Cerebellar cortex (tissue), 1 donor: ENCODE data around the gene CCNG2.
"Not testable (repeated sequence)": the region's sequence is repeated elsewhere in the genome, so short reads cannot be mapped to it uniquely, and the experiment has no call there.

ENCODE experiments used
- DNase-seq: peaks from one replicate; pipeline ENCODE4 v3.0.0-alpha.2; 2015; ENCODE audit warnings: low spot score

The CCNG2 gene, protein sequence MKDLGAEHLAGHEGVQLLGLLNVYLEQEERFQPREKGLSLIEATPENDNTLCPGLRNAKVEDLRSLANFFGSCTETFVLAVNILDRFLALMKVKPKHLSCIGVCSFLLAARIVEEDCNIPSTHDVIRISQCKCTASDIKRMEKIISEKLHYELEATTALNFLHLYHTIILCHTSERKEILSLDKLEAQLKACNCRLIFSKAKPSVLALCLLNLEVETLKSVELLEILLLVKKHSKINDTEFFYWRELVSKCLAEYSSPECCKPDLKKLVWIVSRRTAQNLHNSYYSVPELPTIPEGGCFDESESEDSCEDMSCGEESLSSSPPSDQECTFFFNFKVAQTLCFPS

DNA sequence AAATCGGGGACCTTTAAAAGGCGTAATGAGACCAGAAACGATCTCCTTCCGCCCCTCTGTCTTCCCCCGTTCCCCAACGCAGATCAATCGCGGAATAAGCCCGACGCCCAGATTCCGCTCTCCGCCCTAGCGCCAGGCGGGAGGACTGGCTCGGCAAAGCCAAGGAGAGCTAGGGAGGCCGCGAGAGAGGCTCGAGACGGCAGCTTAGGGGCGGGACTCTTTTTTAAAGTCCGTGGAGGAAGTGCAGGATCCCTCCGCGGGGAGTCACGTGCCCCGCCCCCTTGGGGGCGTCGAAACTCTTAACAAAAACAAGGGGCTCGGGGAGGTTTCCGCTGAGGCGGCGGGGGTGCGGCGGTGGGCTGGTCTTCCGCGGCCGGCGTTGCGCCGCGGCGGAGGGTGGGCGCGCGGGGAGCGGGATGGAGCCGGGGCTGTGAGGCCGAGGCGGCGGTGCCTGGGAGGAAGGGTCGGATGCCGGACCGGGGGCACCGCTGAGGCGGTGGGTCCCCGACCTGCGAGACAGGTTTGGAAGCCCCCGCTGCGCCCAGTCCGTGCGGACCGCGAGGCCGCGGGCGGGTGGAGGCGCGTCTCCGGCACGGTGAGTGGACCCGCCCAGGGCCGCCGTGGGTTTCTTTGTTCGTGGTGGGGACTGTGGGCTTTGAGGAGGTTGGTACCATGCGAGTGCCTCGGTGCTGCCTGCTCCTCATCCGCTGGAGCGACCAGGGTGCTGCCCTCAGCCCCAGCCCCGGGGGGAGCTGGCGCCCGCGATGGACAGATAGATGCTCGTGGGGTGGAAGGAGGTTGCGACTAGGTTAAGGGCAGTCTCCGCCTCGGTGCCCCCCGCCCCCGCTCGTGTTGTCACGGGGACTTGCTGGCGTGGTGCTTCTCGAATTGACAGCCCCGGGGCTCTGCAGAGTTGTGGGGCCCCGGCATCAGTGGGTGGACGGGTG, at the start of gene CCNG2:
Gene CCNG2, plus strand, starts transcription at position 296 of the 947 bp plus-strand sequence. CDS start 1,326 bp downstream, outside the sequence.
- no peak for DNase-seq

DNA sequence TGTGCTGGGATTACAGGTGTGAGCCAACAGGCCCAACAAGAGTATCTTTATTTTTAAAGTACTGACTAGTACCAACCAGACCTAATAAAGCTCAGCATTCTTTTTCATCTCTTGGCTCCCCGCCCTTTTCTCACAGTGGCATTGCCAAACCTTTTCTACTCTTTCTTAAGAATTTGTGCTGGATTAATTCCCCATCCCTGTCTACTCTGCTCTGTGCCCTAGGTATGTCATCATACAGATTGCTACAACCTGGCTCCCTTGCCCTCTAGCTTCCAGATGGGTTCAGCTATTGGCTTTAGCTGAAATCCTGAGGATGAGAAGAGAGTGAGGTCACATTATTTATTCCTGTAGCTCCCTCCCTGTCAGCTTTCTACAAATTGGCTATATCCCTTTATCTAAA, 46.3 kb upstream of the CCNG2 start:
- DNase-seq = no peak

DNA sequence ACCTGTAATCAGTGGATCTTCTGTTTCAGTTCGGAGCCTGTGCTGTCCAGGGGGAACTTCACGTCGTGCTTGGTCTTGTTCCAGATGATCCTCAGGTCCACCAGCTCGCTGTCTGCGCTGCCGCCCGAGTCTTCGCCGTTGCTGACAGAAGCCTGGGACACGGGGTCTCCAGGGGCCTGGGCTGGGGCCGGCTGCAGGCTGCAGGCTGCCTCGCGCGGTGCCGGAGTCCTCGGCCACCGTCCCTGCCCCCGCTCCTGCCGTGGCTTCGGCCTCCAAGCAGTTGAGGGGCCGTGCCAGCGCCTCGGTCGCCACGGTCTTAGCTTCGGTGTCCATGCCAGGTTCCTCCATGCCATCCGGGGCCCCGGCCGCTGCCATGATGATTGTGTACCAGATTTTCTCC, 43.9 kb upstream of the CCNG2 start:
- no peak for DNase-seq

DNA sequence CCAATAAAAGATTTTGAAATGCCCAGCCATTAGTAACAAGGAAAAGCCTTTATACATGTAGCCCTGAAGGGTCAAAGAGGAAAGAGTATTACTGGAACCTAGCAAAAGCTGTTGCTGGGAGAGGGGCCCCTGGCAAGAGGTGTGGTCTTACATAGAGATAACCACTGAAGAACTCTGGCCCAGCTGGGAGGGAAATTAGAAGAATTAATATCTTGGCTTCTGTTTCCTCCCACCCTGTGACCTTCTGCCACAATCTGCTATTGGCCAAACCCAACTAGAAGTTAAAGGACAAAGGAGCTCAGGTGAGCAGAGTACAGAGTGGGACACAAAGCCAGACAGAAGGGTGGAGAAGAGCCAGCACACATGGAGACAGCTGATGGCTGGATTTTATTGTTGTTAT, 39.3 kb upstream of the CCNG2 start:
- no peak for DNase-seq

DNA sequence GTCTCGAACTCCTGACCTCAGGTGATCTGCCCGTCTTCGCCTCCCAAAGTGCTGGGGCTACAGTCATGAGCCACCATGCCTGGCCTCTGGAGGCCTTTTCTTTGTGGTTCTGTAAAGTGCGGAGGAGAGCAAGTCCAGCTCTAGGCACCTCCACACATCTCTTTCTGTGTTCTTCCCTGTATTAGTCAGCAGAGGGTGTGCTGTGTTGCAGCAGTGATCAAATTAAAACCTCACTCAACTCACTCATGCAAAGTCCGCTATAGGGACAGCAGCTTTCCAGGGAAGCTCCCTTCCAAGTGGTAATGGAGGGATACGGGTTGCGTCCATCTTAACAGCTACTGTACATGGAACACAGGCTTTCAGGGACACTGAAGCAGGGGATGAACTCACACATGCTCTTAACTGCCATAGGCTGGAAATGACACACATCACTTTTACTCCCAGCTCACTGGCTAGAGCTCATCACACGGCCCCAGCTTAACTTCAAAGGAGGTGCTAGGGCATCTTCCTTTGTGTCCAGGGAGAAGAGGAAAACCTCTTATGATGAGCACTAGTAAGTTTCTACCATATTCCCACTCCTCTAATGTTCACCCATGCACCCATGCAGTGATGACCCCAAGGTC, 36.0 kb upstream of the CCNG2 start:
- peak; percentile 73 for DNase-seq

DNA sequence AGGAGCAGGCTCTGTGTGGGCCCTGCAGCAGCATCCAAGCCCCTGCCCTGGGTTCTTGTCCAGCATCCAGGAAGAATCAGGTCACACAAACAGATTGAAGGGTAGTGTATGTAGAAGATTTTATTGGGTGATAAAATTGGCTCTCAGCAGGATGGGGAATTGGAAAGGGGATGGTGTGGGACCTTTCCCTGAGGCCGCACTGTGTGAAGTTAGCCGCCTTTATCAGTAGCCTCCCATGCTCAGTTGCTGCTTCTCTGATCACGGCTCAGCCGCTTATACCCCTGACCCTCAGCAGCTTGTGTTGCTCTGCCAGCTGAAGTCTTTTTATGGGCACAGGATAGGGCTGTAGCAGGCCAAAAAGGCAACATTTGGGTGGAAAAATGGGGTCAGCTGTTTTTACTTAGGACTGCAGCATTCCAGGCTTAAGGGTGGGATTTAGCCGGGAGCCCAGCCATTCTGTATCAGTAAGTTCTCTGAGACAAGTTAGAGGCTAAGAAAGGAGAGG, 35.2 kb upstream of the CCNG2 start:
- no peak for DNase-seq

DNA sequence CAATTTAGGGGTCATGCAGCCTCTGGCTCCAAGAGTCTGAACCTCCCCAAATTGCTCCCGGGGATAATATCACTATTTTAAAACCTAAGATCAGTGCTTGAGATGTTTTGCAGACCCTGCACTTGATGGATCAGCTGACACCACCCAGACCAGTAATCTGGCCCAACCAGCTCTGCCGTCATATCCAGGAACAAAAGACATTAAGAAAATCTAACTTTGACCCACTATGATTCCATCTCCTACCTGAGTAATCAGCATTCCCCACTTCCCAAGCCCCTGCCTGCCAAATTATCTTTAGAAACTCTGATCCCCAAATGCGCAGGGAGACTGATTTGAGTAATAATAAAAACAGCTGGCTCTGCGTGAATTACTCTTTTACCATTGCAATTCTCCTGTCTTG, 34.4 kb upstream of the CCNG2 start:
- DNase-seq = no peak

DNA sequence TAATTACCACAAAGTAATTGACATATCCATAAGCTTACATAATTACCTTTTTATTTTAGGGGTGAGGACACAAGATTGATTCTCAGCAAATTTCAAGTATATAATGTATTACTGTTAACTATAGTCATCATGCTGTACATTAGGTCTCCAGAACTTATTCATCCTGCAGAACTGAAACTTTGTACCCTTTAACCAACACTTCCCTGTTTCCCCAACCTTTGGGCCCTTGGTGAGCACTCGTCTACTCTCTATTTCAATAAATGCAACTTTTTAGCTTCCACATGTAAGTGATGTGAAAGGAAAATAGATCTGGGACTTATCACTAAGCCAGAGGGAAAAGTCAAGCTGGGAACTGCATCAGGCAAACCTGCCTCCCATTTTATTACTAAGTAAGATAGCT, 33.6 kb upstream of the CCNG2 start:
- no peak for DNase-seq

DNA sequence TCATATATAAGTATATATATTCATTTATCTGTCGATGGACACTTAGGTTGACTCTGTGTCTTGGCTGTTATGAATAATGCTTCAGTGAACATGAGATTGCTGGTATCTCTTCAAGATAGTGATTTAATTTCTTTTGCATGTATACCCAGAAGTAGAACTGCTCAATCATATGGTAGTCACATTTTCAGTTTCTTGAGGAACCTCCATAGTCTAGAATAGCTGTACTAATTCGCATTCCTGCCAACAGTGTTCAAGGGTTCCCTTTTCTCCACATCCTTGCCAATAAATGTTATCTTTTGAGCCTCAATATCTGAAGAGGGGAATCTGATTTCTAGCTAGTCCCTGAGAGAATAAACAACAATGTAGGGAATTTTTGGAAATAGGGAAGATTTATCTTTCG, 32.4 kb upstream of the CCNG2 start:
- DNase-seq = no peak

DNA sequence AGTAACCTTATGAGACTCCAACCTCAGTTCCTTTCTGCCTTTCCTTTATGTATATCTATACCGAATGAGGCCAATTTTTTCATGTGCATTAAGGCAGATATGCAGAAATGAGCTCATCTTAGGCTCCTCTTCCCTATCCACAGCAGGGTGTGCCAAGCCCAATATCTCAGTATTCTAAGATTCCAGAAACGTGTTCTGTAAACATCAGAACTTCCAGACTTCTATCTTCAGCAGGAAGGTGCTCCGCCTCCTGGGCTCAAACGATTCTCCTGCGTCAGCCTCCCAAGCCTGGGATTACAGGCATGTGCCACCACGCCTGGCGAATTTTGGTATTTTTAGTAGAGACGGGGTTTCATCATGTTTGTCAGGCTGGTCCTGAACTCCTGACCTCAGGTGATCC, 31.0 kb upstream of the CCNG2 start:
- no peak for DNase-seq

DNA sequence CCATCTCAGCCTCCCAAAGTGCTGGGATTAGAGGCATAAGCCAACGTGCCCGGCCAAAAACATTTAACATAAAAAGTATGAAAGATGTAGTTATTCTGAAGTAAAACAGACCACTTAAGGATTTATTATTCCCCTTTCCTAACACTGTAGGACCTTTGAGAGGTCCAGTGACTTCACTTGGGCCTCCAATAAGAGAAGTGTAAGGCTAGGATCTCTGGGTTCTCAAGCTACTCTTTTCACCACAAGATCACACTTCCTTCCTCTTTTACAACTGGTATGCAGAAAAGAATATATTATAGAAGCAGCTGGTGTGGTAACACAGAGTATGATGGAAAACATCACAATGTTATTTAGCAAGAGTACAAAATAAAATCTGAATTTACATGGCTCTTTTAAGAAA, 30.2 kb upstream of the CCNG2 start:
- no peak for DNase-seq

DNA sequence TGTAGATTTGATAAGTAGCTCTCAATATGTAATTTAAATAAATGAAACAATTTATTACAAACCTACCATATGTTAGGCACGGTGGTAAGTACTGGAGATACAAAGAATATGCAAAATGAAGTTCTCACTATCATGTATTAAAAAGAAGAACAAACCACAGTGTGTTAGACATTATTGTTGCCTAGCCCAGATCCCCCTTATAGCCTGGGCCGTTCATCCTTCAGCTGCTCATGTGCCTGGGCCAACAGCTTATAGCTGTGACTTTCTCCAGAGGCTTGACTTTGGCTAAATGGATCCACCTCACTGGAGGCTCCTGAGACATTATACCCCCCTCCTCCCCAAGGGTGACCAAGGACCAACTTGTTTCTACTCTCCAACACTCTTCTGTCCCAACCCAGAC, 29.8 kb upstream of the CCNG2 start:
- no peak for DNase-seq

DNA sequence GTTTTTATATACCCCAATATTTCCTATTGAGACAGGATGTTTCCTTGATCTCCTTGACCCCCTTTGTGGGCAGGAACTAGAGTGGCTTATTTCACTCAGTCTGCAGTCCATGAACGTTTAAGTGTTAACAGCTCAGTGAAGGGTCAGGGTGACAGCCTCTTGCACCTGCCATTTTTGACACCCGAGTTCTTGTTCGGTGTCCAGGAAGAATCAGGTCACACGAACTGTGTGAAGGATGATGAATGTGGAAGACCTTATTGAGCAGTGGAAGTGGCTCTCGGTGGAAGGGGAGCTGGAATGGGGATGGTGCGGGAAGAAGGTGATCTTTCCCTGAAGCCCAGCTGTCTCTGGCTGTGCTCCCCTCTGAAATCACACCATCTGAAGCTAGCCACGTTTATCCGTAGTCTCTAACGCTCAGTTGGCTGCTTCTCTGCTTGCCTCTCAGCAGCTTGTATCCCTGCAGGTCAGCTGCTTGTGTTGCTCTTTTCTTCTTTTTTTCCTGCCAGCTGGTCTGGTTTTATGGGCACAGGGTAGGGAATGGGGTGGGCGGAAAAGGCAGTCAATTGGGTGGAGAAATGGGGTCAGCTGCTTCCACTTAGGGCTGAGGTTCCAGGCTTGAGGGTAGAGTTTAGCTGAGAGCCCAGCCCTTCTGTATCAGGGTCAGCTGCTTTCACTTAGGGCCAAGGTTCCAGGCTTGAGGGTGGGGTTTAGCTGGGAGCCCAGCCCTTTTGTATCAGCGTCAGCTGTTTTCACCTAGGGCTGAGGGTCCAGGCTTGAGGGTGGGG, 29.0 kb upstream of the CCNG2 start:
- DNase-seq = peak; percentile 81

DNA sequence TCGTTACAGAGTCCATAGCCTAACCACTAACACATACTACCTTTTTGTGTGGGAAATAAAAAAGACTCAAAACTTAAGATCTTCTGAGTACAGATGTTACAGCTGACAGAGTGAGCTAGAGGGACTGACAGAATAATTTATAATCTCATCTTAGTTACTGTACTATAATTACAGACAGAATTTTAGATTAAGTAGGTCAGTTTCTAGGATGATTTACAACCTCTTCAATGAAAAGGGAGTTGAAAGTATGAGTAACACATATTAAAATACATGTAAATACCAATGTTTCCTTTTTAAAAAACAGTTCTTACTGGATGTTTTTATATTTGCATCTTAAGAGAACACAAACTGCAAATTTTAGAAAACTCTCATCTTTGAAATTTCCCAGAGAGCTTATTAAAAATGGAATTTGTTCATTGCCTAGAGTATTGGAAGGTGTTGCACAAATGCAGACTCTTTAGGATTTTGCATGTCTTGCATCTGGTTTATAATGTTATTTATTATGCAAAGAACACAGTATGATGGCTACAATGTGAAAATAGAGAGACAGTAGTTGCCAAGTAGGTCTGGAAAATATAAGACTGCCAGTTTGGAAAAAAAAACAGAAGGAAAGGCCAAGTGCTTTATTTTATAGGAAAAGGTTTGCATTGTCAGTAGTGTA, 24.2 kb upstream of the CCNG2 start:
- DNase-seq = no peak

DNA sequence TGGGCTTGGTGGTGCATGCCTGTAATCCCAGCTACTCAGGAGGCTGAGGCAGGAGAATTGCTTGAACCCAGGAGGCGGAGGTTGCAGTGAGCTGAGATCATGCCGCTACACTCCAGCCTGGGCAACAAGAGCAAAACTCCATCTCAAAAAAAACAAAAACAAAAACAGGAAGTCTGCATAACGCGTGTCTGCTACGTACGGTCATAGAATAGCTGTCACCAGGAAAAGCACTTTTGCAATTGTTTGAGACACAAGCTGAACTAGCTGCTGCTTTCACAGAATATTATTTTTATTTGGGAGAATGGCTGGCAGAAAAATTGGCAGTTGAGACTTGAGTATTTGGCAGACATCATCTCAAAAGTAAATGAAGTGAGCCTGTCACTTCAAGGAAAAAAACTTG, 19.6 kb upstream of the CCNG2 start:
- DNase-seq = not testable (repeated sequence)

DNA sequence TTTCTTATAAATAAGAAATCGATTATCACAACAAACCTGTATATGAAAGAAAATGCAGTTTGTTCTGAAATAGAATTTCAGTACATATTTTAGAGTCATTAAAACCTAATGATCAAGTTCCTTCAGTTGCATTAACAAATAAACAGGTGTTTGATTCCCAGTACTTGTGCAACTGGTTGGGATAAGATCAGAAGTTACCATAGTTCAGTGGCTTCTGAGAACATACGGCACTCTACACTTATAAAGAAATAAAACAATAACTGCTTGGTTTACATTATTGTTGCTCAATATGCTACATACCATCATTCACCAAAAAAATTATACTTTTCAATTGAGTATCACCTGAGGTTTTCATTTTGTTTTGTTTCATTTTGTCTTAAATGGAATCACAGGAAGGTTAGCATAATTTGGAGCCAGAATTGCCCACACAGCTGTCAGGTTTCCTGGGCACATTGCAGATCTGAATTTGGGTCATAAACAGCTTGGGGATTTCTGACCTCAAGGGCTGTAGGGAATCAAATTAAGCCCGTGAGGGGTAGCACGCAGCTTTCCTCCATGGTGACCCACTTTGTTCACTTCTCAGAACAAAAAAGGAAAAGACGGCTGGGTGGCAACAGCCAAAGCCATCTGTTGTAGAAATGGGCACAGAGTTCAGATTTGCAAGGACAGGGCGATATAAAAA, 14.9 kb upstream of the CCNG2 start:
- DNase-seq = peak; percentile 94

DNA sequence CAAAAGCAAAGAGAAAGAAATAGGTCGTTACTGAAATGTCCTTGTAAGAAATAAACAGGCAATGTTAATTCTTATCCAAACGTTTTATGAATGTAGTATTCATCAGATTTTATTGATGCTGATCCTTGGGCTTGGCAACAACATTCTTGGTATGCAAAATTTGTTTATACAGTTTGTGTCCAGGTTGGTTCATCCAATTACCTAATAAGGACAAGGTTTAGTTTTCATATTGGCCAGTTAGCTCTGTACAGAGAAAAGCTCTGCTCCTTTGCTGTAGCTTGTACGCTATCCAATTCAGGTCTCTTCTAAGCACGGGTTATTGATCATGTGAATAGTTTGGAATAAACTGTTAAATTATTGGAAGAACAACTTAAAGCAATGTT, 14.4 kb upstream of the CCNG2 start:
- no peak for DNase-seq

DNA sequence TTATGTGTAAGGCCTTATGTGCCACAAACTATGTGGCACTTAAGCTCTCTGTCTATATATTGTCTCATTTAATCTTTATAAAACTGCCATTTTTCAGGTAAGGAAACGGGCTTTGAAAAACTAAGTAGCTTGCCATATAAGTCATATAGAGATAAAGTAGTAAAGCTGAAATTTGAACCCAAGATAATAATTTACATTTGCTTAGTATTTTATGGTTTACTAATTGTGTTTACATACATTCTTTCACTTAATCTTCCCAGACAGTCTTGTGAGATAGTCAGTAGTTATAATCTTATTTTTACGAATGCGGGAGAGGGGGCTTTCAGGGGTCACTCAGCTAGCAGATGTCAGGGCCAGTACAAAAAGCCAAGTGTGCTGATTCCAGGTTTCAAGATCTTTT, 13.9 kb upstream of the CCNG2 start:
- no peak for DNase-seq

DNA sequence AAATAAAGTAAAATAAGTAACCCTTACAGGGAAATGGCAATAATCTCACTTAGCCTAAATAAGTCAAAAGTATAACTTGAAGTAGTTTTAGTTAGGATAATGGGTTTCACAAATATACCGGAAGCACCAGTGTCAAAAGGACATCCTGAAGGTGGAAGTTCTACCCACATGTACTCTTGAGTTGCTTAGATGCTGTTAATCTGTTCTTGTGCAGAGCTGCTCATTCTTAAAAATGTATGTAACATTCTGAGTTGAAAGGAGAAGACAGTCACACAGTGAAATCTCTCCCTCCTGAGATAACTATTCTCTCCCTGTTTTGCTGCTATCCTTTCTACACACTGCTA, 11.2 kb upstream of the CCNG2 start:
- no peak for DNase-seq

DNA sequence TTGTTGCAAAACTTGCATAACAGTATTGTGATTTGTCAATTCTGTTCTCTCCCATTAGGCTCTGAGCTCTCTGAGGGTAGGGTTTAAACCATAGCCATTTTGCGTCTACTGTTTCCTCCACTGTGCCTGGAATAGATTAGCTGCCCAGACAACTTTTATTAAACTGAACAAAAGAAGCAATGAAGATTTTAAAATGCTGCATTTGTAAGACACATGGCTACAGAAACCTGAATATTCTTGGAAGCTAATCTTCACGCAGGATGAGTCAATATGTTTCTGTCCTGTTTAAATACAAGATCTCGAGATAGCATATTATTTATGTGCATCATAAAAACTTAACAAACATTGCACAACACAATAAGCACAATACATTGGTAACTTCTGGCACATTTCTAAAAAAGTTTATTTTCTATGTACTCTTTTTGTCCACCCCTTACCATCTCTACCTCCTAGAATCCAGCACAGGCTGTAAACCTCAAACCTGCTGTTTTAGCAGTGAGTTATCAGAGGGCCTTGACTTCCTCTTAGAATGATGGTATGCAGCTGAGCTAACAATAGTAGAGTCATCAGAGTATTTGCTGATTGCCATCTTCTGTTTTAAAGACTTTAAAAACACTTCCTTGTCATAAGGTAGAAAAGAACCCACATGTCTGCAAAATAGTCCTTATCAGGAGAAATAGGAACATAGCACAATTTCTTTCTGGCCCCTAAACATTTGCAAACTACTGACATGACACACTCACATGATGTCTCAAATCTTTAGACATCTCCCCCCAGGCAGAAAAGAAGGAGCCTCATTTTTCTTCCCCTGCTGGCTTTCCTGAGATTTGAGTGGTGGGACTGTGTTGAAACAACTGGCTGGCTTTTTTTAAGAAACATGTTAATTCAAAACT, 10.6 kb upstream of the CCNG2 start:
- DNase-seq = no peak
